ENCODE results near the gene PDLIM4.

PDLIM4 gene

GRCh38 chr5:132263548-132264261 is 6.2 kb downstream of the PDLIM4 start:
- no peak for TF ChIP-seq ZNF274 (IDR thresholded peaks at IDR 0.05; ENCODE audit: low read depth, low read length)
- H3K4me3 ChIP-seq (ENCODE audit: low read length): no peak overlapping the region

- no peak for TF ChIP-seq ZNF274 (IDR thresholded peaks at IDR 0.05; ENCODE audit: low read depth, low read length)
These were observed 7.2 kb downstream of the PDLIM4 start for GRCh38 chr5:132264546-132265335.

GRCh38 chr5:132265336-132266030 is 8.0 kb downstream of the PDLIM4 start:
- no peak for TF ChIP-seq ZNF274 (IDR thresholded peaks at IDR 0.05; ENCODE audit: low read depth, low read length)

More at GRCh38 chr5:132264546-132265335, 7.2 kb downstream of the PDLIM4 start:
- H3K4me3 ChIP-seq (ENCODE audit: low read length): no peak overlapping the region

GRCh38 chr5:132266031-132266835 is 8.7 kb downstream of the PDLIM4 start:
- no peak for TF ChIP-seq ZNF274 (IDR thresholded peaks at IDR 0.05; ENCODE audit: low read depth, low read length)
- H3K4me3 ChIP-seq (ENCODE audit: low read length): no peak overlapping the region

More at GRCh38 chr5:132265336-132266030, 8.0 kb downstream of the PDLIM4 start:
- no peak overlapping the region for H3K4me3 ChIP-seq (ENCODE audit: low read length)

GRCh38 chr5:132266836-132267160 is 9.3 kb downstream of the PDLIM4 start:
- H3K4me3 ChIP-seq (ENCODE audit: low read length): no peak overlapping the region
- no peak for TF ChIP-seq ZNF274 (IDR thresholded peaks at IDR 0.05; ENCODE audit: low read depth, low read length)

GRCh38 chr5:132267166-132267739 is 9.8 kb downstream of the PDLIM4 start:
- H3K4me3 ChIP-seq (ENCODE audit: low read length): no peak overlapping the region
- TF ChIP-seq ZNF274 (IDR thresholded peaks at IDR 0.05; ENCODE audit: low read depth, low read length): no peak

GRCh38 chr5:132267931-132268768 is 10.7 kb downstream of the PDLIM4 start:
- no peak overlapping the region for H3K4me3 ChIP-seq (ENCODE audit: low read length)
- TF ChIP-seq ZNF274 (IDR thresholded peaks at IDR 0.05; ENCODE audit: low read depth, low read length): no peak

- no peak overlapping the region for H3K4me3 ChIP-seq (ENCODE audit: low read length)
- TF ChIP-seq ZNF274 (IDR thresholded peaks at IDR 0.05; ENCODE audit: low read depth, low read length): no peak
These were observed 11.5 kb downstream of the PDLIM4 start for GRCh38 chr5:132268769-132269551.

GRCh38 chr5:132269635-132270334 is 12.3 kb downstream of the PDLIM4 start:
- no peak for TF ChIP-seq ZNF274 (IDR thresholded peaks at IDR 0.05; ENCODE audit: low read depth, low read length)
- no peak overlapping the region for H3K4me3 ChIP-seq (ENCODE audit: low read length)

GRCh38 chr5:132270335-132270665 is 12.8 kb downstream of the PDLIM4 start:
- no peak for TF ChIP-seq ZNF274 (IDR thresholded peaks at IDR 0.05; ENCODE audit: low read depth, low read length)
- H3K4me3 ChIP-seq (ENCODE audit: low read length): no peak overlapping the region

GRCh38 chr5:132270706-132271105 is 13.2 kb downstream of the PDLIM4 start:
- no peak for TF ChIP-seq ZNF274 (IDR thresholded peaks at IDR 0.05; ENCODE audit: low read depth, low read length)
- H3K4me3 ChIP-seq (ENCODE audit: low read length): no peak overlapping the region
